ENCODE measurements around the gene NKX1-2.
A peak's percentile ranks its signal among the peaks of the same experiment; 100 is the strongest.

Gene NKX1-2

DNA sequence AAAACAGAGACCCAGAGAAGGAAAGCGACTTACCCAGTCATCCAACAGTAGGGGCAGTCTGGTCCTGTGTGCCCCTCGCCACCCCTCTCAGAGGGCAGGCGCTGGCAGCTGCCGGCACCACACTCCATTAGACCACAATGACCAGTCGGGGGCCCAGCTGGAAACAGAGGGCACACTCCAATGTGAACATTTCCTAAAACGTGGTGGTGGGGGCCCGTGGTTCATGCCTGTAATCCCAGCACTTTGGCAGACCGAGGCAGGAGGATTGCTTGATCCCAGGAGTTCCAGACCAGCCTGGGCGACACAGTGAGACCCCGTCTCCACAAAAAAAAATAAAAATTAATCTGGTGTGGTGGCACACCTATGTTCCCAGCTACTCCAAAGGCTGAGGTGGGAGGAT is 30.2 kb downstream of the NKX1-2 start:
- TF ChIP-seq, protein P1, sequence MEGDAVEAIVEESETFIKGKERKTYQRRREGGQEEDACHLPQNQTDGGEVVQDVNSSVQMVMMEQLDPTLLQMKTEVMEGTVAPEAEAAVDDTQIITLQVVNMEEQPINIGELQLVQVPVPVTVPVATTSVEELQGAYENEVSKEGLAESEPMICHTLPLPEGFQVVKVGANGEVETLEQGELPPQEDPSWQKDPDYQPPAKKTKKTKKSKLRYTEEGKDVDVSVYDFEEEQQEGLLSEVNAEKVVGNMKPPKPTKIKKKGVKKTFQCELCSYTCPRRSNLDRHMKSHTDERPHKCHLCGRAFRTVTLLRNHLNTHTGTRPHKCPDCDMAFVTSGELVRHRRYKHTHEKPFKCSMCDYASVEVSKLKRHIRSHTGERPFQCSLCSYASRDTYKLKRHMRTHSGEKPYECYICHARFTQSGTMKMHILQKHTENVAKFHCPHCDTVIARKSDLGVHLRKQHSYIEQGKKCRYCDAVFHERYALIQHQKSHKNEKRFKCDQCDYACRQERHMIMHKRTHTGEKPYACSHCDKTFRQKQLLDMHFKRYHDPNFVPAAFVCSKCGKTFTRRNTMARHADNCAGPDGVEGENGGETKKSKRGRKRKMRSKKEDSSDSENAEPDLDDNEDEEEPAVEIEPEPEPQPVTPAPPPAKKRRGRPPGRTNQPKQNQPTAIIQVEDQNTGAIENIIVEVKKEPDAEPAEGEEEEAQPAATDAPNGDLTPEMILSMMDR (IDR thresholded peaks at IDR 0.05; ENCODE audit: control insufficient read depth, insufficient read depth, low read depth, low read length, missing control alignments): no peak
- H3K4me3 ChIP-seq (ENCODE audit: control insufficient read depth, low read depth, low read length): no peak overlapping the region
- no peak for DNase-seq (ENCODE audit: low read depth)

DNA sequence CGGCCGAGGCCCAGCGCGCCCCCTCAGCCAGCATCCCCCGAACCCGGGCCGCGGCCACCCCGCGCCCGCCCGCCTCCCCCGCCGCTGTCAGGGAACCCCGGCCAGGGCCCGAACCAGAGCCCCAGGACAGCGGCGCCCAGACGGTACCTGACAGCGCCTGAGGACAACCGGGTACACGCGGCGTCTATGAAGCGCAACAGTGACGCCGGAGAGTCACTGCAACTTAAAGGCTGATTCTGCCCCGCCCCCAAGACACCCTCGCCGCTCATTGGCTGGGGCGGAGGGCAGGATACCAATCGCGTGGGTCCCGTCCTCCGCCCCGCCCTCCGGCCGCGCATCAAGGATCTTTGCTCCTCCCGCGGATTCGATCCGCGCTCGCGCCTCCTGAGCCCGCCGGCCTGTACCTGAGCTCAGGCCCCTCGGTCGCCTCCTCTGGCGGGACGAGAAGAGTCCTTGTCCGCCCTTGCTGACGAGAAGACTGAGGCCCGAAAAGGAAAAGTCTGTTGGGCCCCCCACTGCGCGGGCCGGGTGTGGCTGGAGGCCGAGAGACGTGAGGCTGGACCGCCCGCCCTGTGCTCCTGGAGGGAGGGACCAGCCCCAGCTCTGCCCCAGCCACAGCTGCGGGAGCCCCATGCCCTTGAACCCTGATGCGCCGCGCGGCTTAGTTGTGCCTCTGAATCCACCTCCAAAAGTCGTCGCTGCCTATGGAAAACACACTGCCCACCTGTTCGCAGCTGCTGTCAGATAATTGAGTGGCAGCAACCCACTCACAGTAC is 30.9 kb downstream of the NKX1-2 start, which contains the start of gene OAT:
Gene OAT, minus strand, starts transcription at position 198 of the 776 bp plus-strand sequence. CDS start 6,752 bp downstream, outside the sequence.
- DNase-seq (ENCODE audit: low read depth): peak; percentile 65
- H3K4me3 ChIP-seq (ENCODE audit: control insufficient read depth, low read depth, low read length): peak within 1 kb of the TSS; percentile 61
- TF ChIP-seq, protein P1 (IDR thresholded peaks at IDR 0.05; ENCODE audit: control insufficient read depth, insufficient read depth, low read depth, low read length, missing control alignments): no peak

GRCh38 chr10:124417895-124418725 is 31.7 kb downstream of the NKX1-2 start:
- TF ChIP-seq, protein P1 (IDR thresholded peaks at IDR 0.05; ENCODE audit: control insufficient read depth, insufficient read depth, low read depth, low read length, missing control alignments): no peak
- DNase-seq (ENCODE audit: low read depth): no peak
- H3K4me3 ChIP-seq (ENCODE audit: control insufficient read depth, low read depth, low read length): peak overlapping the region; percentile 61

DNA sequence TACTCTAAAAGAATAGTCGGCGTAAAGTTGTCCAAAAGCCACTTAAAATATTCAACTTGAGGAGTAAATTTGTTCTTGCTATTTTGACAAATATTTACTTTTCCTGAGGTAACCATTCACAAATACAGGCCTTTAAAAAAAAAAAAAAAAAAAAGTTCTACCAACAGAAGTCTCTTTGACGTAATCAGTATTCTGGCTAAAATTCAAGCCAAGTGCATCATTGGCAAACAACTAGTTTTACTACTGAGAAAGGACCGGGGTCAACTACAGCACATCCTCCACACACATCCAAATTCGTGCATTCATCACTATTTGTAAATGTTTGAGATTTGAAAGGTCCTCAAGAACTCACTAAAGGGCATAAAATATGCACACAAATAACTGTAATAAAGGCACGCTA is 33.1 kb downstream of the NKX1-2 start:
- peak; percentile 51 for DNase-seq (ENCODE audit: low read depth)
- H3K4me3 ChIP-seq (ENCODE audit: control insufficient read depth, low read depth, low read length): no peak overlapping the region
- TF ChIP-seq, protein P1 (IDR thresholded peaks at IDR 0.05; ENCODE audit: control insufficient read depth, insufficient read depth, low read depth, low read length, missing control alignments): no peak

DNA sequence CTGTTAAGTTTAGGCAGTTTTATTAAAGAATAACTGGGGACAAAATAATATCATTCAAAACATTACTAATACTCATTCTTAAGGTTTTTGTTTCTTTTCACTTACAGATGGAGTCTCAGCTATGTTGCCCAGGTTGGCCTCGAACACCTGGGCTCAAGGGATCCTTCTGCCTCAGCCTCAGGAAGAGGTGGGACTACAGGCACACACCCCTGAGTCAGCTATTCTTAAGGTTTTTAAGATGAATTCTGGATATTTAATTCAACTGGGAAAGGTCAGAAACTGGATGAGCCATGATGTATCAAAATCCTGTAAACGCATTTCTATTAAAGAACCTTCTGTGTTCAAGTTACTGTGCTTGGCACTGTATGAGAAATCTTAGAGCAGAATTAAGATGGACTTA is 34.6 kb downstream of the NKX1-2 start:
- TF ChIP-seq, protein P1 (IDR thresholded peaks at IDR 0.05; ENCODE audit: control insufficient read depth, insufficient read depth, low read depth, low read length, missing control alignments): no peak
- H3K4me3 ChIP-seq (ENCODE audit: control insufficient read depth, low read depth, low read length): no peak overlapping the region
- no peak for DNase-seq (ENCODE audit: low read depth)

- TF ChIP-seq, protein P1 (IDR thresholded peaks at IDR 0.05; ENCODE audit: control insufficient read depth, insufficient read depth, low read depth, low read length, missing control alignments): no peak
- DNase-seq (ENCODE audit: low read depth): peak; percentile 23
- H3K4me3 ChIP-seq (ENCODE audit: control insufficient read depth, low read depth, low read length): no peak overlapping the region
Measured at GRCh38 chr10:124414076-124414475, 35.8 kb downstream of the NKX1-2 start.
